Activated T-cell treated with anti-CD3 and anti-CD28 coated beads for 4 hours (primary cell): ENCODE measurements around the gene CABP5.

Experiments
- DNase-seq: peaks from one replicate; pipeline ENCODE4 v3.0.0-alpha.2; 2020

The CABP5 gene

GRCh38 chr19:48029431-48029830, 14.4 kb downstream of the CABP5 start:
- DNase-seq = no peak

DNA sequence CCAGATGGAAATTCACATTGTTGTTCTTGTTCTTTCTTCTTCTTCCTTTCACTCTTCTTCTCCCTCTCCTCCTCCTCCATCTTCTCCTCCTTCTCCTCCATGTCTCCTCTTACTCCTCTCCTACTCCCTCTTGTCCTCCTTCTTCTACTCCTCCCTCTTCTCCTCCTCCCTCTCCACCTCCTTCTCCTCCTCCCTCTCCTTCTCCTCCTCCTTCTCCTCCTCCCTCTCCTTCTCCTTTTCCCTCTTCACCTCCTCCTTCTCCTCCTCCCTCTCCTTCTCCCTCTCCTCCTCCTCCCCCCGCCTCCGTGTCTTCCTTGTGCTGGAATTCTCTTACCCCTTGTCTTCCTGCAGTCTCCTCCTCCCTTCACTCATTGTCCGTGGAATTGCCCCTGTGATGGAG, 18.4 kb downstream of the CABP5 start:
- DNase-seq = no peak

- DNase-seq = no peak
Measured at GRCh38 chr19:48023518-48023917, 20.4 kb downstream of the CABP5 start.

GRCh38 chr19:48023011-48023410, 20.9 kb downstream of the CABP5 start:
- no peak for DNase-seq

GRCh38 chr19:48020686-48021085, 23.2 kb downstream of the CABP5 start:
- DNase-seq = no peak

DNA sequence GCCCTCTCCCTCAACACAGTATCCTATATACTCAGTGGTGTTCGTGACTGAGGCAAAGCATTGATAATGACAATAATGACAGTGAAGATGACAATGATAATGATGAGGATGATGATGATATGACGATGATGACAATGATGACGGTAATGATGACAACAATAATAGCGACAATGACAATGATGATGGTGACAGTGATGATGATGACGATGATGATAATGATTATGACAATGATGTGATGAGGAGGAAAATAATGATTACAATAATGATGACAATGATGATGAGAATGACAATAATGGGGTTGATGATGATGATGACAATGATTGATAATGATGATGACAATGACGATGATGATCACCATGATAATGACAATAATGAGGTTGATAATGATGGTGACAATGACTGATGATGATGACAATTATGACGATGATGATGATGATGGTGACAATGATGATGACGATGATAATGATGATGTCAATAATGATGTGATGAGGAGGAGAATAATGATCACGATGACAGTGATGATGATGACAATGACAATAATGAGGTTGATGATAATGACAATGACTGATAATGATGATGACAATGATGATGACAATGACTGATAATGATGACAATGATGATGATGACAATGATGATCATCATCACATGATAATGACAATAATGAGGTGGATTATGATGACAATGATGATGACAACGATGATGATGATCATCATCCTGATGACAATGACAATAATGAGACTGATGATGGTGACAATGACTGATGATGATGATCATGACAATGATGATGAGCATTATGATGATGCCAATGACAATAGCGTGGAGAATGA, 32.7 kb downstream of the CABP5 start:
- DNase-seq = no peak

- no peak for DNase-seq
Measured at GRCh38 chr19:48006762-48007161, 37.1 kb downstream of the CABP5 start.

GRCh38 chr19:48004236-48004635, 39.6 kb downstream of the CABP5 start:
- DNase-seq = no peak

- no peak for DNase-seq
Measured at GRCh38 chr19:48000846-48001245, 43.0 kb downstream of the CABP5 start.

DNA sequence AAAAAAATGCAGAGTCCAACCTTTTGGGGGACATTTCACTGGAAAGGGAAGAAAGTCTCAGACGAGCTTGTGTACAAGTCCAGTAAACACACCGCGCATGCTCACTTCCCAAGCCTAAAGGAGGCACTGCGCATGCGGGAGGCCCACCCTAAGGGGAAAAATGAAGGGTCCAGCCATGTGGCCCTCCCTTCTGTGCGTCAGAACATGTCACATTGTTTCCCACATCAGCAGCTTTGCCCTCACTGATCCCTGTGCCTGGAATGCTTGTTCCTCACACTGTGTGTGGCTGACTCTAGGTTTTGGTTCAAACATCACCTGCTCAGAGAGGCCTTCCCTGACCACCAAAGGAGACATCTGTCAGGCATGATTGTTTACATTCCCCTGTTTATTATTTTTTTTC, 45.1 kb downstream of the CABP5 start:
- DNase-seq = no peak

- no peak for DNase-seq
Measured at GRCh38 chr19:47996230-47996727, 47.6 kb downstream of the CABP5 start.

- no peak for DNase-seq
Measured at GRCh38 chr19:47994209-47994802, 49.6 kb downstream of the CABP5 start, which contains the start of gene ELSPBP1. ELSPBP1 (plus strand) TSS chr19:47994632; CDS start chr19:48008668, 14,036 bp downstream.

DNA sequence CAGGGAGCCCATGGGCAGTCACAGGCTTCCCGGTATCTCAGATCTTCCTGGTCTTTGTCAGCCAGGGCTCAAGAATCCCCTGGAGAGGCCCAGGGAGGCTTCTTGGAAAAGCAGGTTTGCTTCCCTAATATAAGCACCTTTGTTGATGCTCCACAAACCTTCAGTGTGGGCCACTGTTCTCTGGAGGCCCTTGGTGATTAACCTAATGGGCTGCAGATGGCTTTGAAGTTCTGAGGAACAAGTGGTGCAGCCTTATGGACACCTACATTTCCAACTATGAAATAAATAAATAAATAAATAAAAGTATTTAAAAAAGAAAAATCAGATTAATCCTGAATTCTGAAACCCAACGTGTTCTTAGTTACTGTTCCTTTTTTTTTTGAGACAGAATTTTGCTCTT, 51.8 kb downstream of the CABP5 start, which contains the start of gene BSPH1:
BSPH1 (minus strand) TSS at position 101 of the 400 bp plus-strand sequence; CDS start at position 12, 89 bp downstream.
- DNase-seq = no peak

- DNase-seq = no peak
Measured at GRCh38 chr19:47991191-47991808, 52.6 kb downstream of the CABP5 start.
